ENCODE measurements around the gene RBM27.
"Not testable (repeated sequence)": the region's sequence is repeated elsewhere in the genome, so short reads cannot be mapped to it uniquely, and the experiment has no call there.

Gene RBM27

GRCh38 chr5:146203011-146203871 lies at the start of gene RBM27:
Gene RBM27 (plus strand): TSS chr5:146203605. CDS start chr5:146203766, 161 bp downstream.
- DNase-seq, result peak; percentile 94

GRCh38 chr5:146158255-146158654 lies 45.1 kb upstream of the RBM27 start:
- no peak for DNase-seq

- no peak for DNase-seq
Measured at GRCh38 chr5:146164382-146164781, 39.0 kb upstream of the RBM27 start.

- no peak for DNase-seq
Measured at GRCh38 chr5:146165460-146165859, 37.9 kb upstream of the RBM27 start.

- DNase-seq, result no peak
Measured at GRCh38 chr5:146165903-146166302, 37.5 kb upstream of the RBM27 start.

GRCh38 chr5:146169076-146169475 lies 34.3 kb upstream of the RBM27 start:
- no peak for DNase-seq

GRCh38 chr5:146173049-146173448 lies 30.4 kb upstream of the RBM27 start:
- DNase-seq, result not testable (repeated sequence)

- no peak for DNase-seq
Measured at GRCh38 chr5:146173597-146173996, 29.8 kb upstream of the RBM27 start.

- no peak for DNase-seq
Measured at GRCh38 chr5:146176805-146177204, 26.6 kb upstream of the RBM27 start.

GRCh38 chr5:146179696-146180095 lies 23.7 kb upstream of the RBM27 start:
- no peak for DNase-seq

- DNase-seq, result not testable (repeated sequence)
Measured at GRCh38 chr5:146183403-146183802, 20.0 kb upstream of the RBM27 start.

GRCh38 chr5:146185161-146185560 lies 18.2 kb upstream of the RBM27 start:
- DNase-seq, result no peak

GRCh38 chr5:146188358-146188757 lies 15.0 kb upstream of the RBM27 start:
- no peak for DNase-seq

- no peak for DNase-seq
Measured at GRCh38 chr5:146192571-146193043, 10.8 kb upstream of the RBM27 start.

- no peak for DNase-seq
Measured at GRCh38 chr5:146193285-146193684, 10.1 kb upstream of the RBM27 start.

- not testable (repeated sequence) for DNase-seq
Measured at GRCh38 chr5:146194997-146195396, 8.4 kb upstream of the RBM27 start.

GRCh38 chr5:146196459-146197048 lies 6.9 kb upstream of the RBM27 start:
- no peak for DNase-seq

- no peak for DNase-seq
Measured at GRCh38 chr5:146199176-146199815, 4.1 kb upstream of the RBM27 start.

- not testable (repeated sequence) for DNase-seq
Measured at GRCh38 chr5:146201795-146202194, 1.6 kb upstream of the RBM27 start.

GRCh38 chr5:146203872-146204192 lies 427 bp downstream of the RBM27 start:
- DNase-seq, result no peak

- DNase-seq, result no peak
Measured at GRCh38 chr5:146205499-146206202, 2.2 kb downstream of the RBM27 start.

- no peak for DNase-seq
Measured at GRCh38 chr5:146206257-146206656, 2.9 kb downstream of the RBM27 start.

GRCh38 chr5:146208916-146209522 lies 5.6 kb downstream of the RBM27 start:
- DNase-seq, result no peak

All from NCI-H2227 treated with DMSO at 0.1 percent for 48 hours (cell line).